ENCODE measurements around the gene PRKN. TPM values are rescaled to one million over a fixed set of nuclear protein-coding genes. Genes with fewer than 3 reads are reported as not detected.

PRKN gene
- total and polyA plus RNA-seq, 2 experiments from 2014 or later, result 1.2 to 2.3 TPM

DNA sequence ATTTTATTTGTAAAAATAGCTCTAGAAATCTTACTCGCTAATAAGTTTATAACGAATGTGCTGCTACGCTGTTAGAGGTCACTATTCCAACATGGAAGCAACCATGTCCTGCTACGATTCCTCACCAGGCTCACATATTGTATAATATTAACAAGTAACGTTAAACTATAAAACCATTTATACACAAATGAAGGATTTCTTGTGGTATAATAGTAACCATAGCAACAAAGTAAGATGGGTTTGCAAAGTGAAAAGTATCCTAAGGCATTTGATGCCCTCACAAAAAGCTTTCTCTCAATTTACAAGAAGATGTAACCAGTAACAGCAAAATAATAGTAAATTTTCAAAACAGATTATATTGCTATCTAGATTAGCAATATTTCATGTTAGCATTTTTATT is 117.2 kb downstream of the PRKN start:
- no peaks in the 10 kb centered on the region for H3K27me3 ChIP-seq (replicated peaks; ENCODE audit: insufficient read depth)
- H3K36me3 ChIP-seq (ENCODE audit: low read depth), result no peaks in the 10 kb centered on the region
- no peak overlapping the region for H3K9ac ChIP-seq
- H3K4me3 ChIP-seq, result no peak overlapping the region
- H2AFZ ChIP-seq, result no peak overlapping the region
- WGBS, 2 experiments (ENCODE audit: low coverage in 1 of 2, low lambda C conversion rate in 2 of 2, missing lambda C conversion rate in 2 of 2), result 88 to 90% methylated on average over 5 of the region's 5 CpGs
- H3K9me2 ChIP-seq (ENCODE audit: insufficient read depth), result no peaks in the 10 kb centered on the region
- no peak for DNase-seq
- H3K27ac ChIP-seq, result no peak overlapping the region
- no peaks in the 10 kb centered on the region for H3K79me2 ChIP-seq (ENCODE audit: insufficient read depth)
- H3F3A ChIP-seq (ENCODE audit: insufficient read depth), result no peaks in the 10 kb centered on the region
- no peak overlapping the region for H3K4me2 ChIP-seq (ENCODE audit: unreplicated experiment)
- no peaks in the 10 kb centered on the region for H4K20me1 ChIP-seq (ENCODE audit: insufficient read depth)
- no peaks in the 10 kb centered on the region for H3K9me3 ChIP-seq (ENCODE audit: low read depth)
- no peaks in the 10 kb centered on the region for H3K4me1 ChIP-seq (ENCODE audit: insufficient read depth)
- TF ChIP-seq EZH2 (IDR thresholded peaks at IDR 0.05; ENCODE audit: insufficient read depth, poor library complexity, severe bottlenecking) (no peak), EZH2phosphoT487 (IDR thresholded peaks at IDR 0.05; ENCODE audit: insufficient read depth, low read depth) (no peak)
- in situ Hi-C loops (cut with MboI), result no loop called here

DNA sequence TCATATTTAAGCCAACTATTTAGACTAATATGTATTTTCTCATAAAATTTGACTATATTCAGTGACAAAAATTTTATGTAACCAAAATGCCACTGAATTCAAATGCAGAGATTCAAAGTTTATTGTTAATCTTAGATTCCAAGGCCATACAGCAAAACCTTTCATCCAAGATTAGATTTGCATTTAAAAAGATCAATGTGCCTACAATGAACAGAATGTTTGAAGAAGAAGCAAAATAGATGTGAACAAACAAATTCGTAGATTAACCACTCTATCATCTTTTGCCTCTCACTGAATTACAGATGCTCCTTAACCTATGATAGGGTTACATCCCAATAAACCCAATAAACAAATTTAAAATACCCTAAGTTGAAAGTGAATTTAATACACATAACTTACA is 121.7 kb downstream of the PRKN start:
- Histone ChIP-seq H3K27ac (no peak overlapping the region), H3K4me2 (ENCODE audit: unreplicated experiment) (no peak overlapping the region), H3K4me1 (ENCODE audit: insufficient read depth) (no peaks in the 10 kb centered on the region), H3K9me2 (ENCODE audit: insufficient read depth) (no peaks in the 10 kb centered on the region), H3K36me3 (ENCODE audit: low read depth) (no peaks in the 10 kb centered on the region), H2AFZ (no peak overlapping the region), H3K79me2 (ENCODE audit: insufficient read depth) (no peaks in the 10 kb centered on the region), H3K4me3 (no peak overlapping the region), H3F3A (ENCODE audit: insufficient read depth) (no peaks in the 10 kb centered on the region), H3K27me3 (replicated peaks; ENCODE audit: insufficient read depth) (no peaks in the 10 kb centered on the region), H4K20me1 (ENCODE audit: insufficient read depth) (no peaks in the 10 kb centered on the region), H3K9me3 (ENCODE audit: low read depth) (no peaks in the 10 kb centered on the region), H3K9ac (no peak overlapping the region)
- in situ Hi-C loops (cut with MboI), result no loop called here
- no peak for TF ChIP-seq EZH2 (IDR thresholded peaks at IDR 0.05; ENCODE audit: insufficient read depth, poor library complexity, severe bottlenecking)
- 43 to 48% methylated on average over 1 of the region's 1 CpG for WGBS, 2 experiments (ENCODE audit: low coverage in 1 of 2, low lambda C conversion rate in 2 of 2, missing lambda C conversion rate in 2 of 2)
- no peak for DNase-seq

DNA sequence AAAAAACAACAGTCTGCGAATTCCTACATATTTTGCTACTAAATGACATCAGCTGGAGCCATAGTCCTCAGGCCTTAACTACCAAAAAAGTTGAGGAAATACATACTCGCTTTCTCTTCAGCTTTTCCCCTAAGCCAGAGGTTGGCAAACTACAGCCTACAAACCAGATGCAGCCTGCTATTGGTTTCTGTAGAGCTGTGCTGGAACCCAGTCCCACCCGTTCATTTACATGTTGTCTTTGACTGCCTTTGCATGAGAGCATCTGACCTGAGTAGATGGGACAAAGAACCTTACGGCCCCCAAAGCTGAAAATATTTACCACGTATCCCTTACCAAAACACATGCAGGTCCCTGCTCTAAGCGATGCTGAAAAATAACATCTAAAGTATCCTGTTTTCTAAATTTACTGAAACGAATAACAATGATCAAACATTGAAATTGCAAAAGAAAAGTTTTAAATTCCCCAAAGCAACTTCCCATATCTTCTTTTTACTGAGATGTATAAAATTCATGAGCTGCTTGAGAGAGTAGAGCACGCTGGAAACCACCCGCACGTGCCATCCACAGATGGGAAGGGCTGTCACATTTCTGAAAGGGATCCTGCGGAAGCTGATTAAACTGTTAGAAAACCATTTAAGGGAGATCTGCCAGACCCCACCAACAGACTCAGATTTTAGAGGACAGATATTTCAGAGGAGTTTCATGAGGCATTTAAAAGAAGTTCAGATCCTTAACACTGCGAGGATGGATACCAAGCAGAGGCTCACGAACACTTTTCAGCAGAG is 124.1 kb downstream of the PRKN start:
- Histone ChIP-seq H3K27ac (no peak overlapping the region), H3K4me2 (ENCODE audit: unreplicated experiment) (no peak overlapping the region), H3K79me2 (ENCODE audit: insufficient read depth) (no peaks in the 10 kb centered on the region), H3K27me3 (replicated peaks; ENCODE audit: insufficient read depth) (no peaks in the 10 kb centered on the region), H3F3A (ENCODE audit: insufficient read depth) (no peaks in the 10 kb centered on the region), H3K36me3 (ENCODE audit: low read depth) (no peaks in the 10 kb centered on the region), H2AFZ (no peak overlapping the region), H3K4me1 (ENCODE audit: insufficient read depth) (no peaks in the 10 kb centered on the region), H3K9me2 (ENCODE audit: insufficient read depth) (no peaks in the 10 kb centered on the region), H4K20me1 (ENCODE audit: insufficient read depth) (no peaks in the 10 kb centered on the region), H3K9me3 (ENCODE audit: low read depth) (no peaks in the 10 kb centered on the region), H3K9ac (no peak overlapping the region), H3K4me3 (no peak overlapping the region)
- DNase-seq, result no peak
- WGBS, 2 experiments (ENCODE audit: low coverage in 1 of 2, low lambda C conversion rate in 2 of 2, missing lambda C conversion rate in 2 of 2), result 69 to 70% methylated on average over 13 of the region's 13 CpGs
- in situ Hi-C loops (cut with MboI), result no loop called here
- no peak for TF ChIP-seq EZH2 (IDR thresholded peaks at IDR 0.05; ENCODE audit: insufficient read depth, poor library complexity, severe bottlenecking)
- no peak for TF ChIP-seq EZH2phosphoT487 (IDR thresholded peaks at IDR 0.05; ENCODE audit: insufficient read depth, low read depth)

DNA sequence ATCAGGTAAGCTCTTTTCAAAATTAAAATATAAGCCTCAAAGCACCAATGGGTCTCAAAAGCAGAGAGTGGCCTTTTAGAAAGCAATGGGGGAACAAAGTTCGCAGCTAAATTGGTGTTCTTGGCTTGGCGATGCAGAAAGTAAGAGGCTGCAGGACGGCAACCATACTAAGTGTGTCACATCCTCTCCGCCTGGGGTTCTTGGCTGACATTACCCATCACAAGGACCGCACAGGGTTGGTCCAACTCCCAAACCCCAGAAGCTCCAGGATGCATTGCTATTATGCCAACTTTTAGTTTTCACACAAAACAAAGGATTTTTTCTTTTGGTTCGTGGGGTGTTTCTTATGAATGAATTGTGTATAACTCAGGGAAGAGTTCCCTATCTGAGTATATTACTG is 124.8 kb downstream of the PRKN start:
- Histone ChIP-seq H3F3A (ENCODE audit: insufficient read depth) (no peaks in the 10 kb centered on the region), H3K9me3 (ENCODE audit: low read depth) (no peaks in the 10 kb centered on the region), H3K9me2 (ENCODE audit: insufficient read depth) (no peaks in the 10 kb centered on the region), H3K4me3 (no peak overlapping the region), H2AFZ (no peak overlapping the region), H3K9ac (no peak overlapping the region), H3K4me1 (ENCODE audit: insufficient read depth) (no peaks in the 10 kb centered on the region), H4K20me1 (ENCODE audit: insufficient read depth) (no peaks in the 10 kb centered on the region), H3K4me2 (ENCODE audit: unreplicated experiment) (no peak overlapping the region), H3K27ac (no peak overlapping the region), H3K79me2 (ENCODE audit: insufficient read depth) (no peaks in the 10 kb centered on the region), H3K36me3 (ENCODE audit: low read depth) (no peaks in the 10 kb centered on the region), H3K27me3 (replicated peaks; ENCODE audit: insufficient read depth) (no peaks in the 10 kb centered on the region)
- 77% methylated on average over 6 of the region's 6 CpGs for whole genome bisulfite sequencing, 2 experiments (ENCODE audit: low coverage in 1 of 2, low lambda C conversion rate in 2 of 2, missing lambda C conversion rate in 2 of 2)
- TF ChIP-seq EZH2 (IDR thresholded peaks at IDR 0.05; ENCODE audit: insufficient read depth, poor library complexity, severe bottlenecking) (no peak), EZH2phosphoT487 (IDR thresholded peaks at IDR 0.05; ENCODE audit: insufficient read depth, low read depth) (no peak)
- in situ Hi-C loops (cut with MboI), result no loop called here
- DNase-seq, result no peak
